ENCODE data around the gene MLKL. TPM values are rescaled to one million over a fixed set of nuclear protein-coding genes. Genes with fewer than 3 reads are reported as not detected.
A peak's percentile ranks its signal among the peaks of the same experiment; 100 is the strongest.

The MLKL gene
- total RNA-seq, 1 experiment from 2014 or later: 9.7 TPM

DNA sequence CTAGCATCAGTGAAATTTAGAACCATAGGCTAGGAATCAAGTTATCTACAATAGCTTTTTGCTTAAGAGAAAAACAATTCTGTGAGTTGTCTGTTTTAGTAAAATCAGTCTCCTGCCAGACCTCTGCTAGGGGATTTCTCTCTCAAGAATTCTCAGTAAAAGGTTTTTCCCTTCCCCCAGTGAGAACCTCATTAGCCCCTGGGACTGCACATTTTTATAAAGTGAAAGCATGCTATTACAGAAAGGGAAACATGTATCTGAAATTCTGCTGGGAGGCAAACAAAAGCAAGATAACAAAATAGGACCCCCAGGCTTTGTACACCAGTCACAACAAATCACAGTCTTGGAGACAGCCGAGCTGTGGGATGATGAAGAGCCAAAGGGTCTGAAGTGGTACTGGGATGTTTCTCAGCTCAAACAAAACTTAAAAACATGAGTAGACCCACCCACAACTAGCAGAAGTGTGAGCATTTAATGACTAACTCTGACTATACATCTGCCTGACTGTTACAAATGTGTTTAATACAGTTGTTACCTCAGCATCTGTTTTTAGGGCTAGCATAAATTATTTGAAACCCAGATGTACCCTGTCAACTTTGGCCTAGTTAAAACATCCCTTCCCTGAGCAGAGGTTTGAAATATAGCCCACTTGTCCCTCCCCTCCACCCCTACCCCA lies 73.8 kb downstream of the MLKL start:
- no peak overlapping the region for H3K4me3 ChIP-seq (ENCODE audit: low read depth, low read length)
- no peak for TF ChIP-seq CTCF (IDR thresholded peaks at IDR 0.05; ENCODE audit: insufficient read depth in 1 of 2, low read depth in 1 of 2, low read length in 1 of 2, severe bottlenecking in 1 of 2, unreplicated experiment in 1 of 2)
- no peaks in the 10 kb centered on the region for H3K4me1 ChIP-seq
- no peak overlapping the region for H3K4me3 Mint-ChIP-seq (ENCODE audit: unreplicated experiment)
- intact Hi-C loops (cut with micrococcal nuclease; ENCODE audit: unreplicated experiment): no loop called here
- H3K27me3 ChIP-seq (replicated peaks; ENCODE audit: control insufficient read depth, insufficient read depth, low read length): no peaks in the 10 kb centered on the region
- no peaks in the 10 kb centered on the region for H3K9me3 Mint-ChIP-seq (ENCODE audit: unreplicated experiment)
- no peaks in the 10 kb centered on the region for H3K9me3 ChIP-seq
- no peaks in the 10 kb centered on the region for H3K27me3 Mint-ChIP-seq (ENCODE audit: insufficient read depth, unreplicated experiment)
- no peaks in the 10 kb centered on the region for H3K4me1 Mint-ChIP-seq (ENCODE audit: low read depth, unreplicated experiment)
- no peak overlapping the region for H3K27ac Mint-ChIP-seq (ENCODE audit: unreplicated experiment)
- peaks cover 98% of the 10 kb centered on the region for H3K36me3 Mint-ChIP-seq (ENCODE audit: insufficient read depth, unreplicated experiment)
- BruUV-seq (replicated peaks): no TSS peak
- no peak for DNase-seq
- peaks cover 12% of the 10 kb centered on the region for H3K36me3 ChIP-seq (ENCODE audit: control insufficient read depth, insufficient read depth, low read length)
- POLR2A ChIA-PET: no interaction called here
- CTCF ChIA-PET: no interaction called here

DNA sequence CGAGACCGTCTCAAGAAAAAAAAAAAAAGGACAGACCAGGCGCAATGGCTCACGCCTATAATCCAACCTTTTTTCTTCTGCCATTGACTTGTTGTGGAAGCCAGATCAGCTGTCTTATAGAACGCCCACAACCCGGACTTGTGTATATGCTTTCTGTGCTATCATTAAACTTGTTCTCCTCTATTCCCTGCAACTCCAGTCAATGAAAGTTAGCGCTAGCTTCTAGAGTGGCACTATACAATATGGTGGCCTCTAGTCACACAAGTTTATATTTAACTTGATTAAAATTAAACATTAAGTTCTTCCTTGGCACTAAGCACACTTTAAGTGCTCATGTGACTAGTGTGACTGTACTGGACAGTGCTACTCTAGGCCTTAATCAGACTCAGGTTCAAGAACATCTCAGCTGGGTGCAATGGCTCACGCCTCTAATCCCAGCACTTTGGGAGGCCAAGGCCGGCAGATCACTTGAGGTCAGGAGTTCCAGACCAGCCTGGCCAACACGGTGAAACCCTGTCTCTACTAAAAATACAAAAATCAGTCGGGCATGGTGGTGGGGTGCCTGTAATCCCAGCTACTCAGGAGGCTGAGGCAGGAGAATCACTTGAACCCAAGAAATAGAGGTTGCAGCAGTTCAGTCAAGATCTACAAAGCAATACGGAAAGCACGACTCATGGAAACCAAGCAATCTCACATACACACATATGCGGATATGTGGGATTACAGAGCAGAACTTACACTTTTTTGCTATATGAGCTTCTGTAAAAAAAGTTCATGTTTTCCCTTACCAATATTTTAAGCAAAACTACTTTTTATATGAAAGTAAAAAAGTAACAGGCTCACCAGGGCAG lies 74.9 kb downstream of the MLKL start:
- Histone ChIP-seq H3K36me3 (ENCODE audit: control insufficient read depth, insufficient read depth, low read length) (peaks cover 9% of the 10 kb centered on the region), H3K27me3 (replicated peaks; ENCODE audit: control insufficient read depth, insufficient read depth, low read length) (no peaks in the 10 kb centered on the region), H3K4me1 (no peaks in the 10 kb centered on the region), H3K9me3 (no peaks in the 10 kb centered on the region), H3K4me3 (ENCODE audit: low read depth, low read length) (no peak overlapping the region)
- POLR2A ChIA-PET: no interaction called here
- BruUV-seq (replicated peaks): no TSS peak
- Mint-ChIP-seq H3K27me3 (ENCODE audit: insufficient read depth, unreplicated experiment) (no peaks in the 10 kb centered on the region), H3K27ac (ENCODE audit: unreplicated experiment) (no peak overlapping the region), H3K4me3 (ENCODE audit: unreplicated experiment) (no peak overlapping the region), H3K4me1 (ENCODE audit: low read depth, unreplicated experiment) (no peaks in the 10 kb centered on the region), H3K36me3 (ENCODE audit: insufficient read depth, unreplicated experiment) (peaks cover 100% of the 10 kb centered on the region), H3K9me3 (ENCODE audit: unreplicated experiment) (no peaks in the 10 kb centered on the region)
- CTCF ChIA-PET: interaction anchor here (0.9 kb wide), 1 partner anchor 156 kb away, joined by 3 read pairs; no protein-coding TSS in a partner anchor
- intact Hi-C loops (cut with micrococcal nuclease; ENCODE audit: unreplicated experiment): no loop called here
- no peak for DNase-seq
- no peak for TF ChIP-seq CTCF (IDR thresholded peaks at IDR 0.05; ENCODE audit: insufficient read depth in 1 of 2, low read depth in 1 of 2, low read length in 1 of 2, severe bottlenecking in 1 of 2, unreplicated experiment in 1 of 2)

DNA sequence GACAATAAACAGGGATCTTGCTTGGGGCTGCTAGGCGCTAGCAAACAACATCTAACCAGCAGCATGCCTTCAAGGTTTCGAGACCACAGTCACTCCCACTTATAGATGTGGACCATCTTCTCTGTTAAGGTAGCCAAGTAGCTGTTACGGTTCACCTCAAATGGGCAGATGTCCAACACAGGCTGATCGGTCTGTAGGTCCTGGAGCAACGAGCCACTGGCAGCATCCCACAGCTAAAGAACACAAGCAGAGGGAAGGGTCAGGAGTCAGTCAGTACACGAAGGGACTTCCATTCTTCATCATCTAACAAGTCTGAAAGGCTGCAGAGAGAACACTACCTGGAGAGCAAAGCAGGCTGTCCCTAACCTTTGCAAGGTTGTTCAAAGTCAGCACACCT lies 76.8 kb downstream of the MLKL start:
- Histone ChIP-seq H3K9me3 (no peaks in the 10 kb centered on the region), H3K36me3 (ENCODE audit: control insufficient read depth, insufficient read depth, low read length) (peaks cover 9% of the 10 kb centered on the region), H3K27me3 (replicated peaks; ENCODE audit: control insufficient read depth, insufficient read depth, low read length) (no peaks in the 10 kb centered on the region), H3K4me3 (ENCODE audit: low read depth, low read length) (no peak overlapping the region), H3K4me1 (no peaks in the 10 kb centered on the region)
- peak in 1 of 2 experiments; percentile 11 for DNase-seq
- H3K27me3 Mint-ChIP-seq (ENCODE audit: insufficient read depth, unreplicated experiment): no peaks in the 10 kb centered on the region
- no peak for TF ChIP-seq CTCF (IDR thresholded peaks at IDR 0.05; ENCODE audit: insufficient read depth in 1 of 2, low read depth in 1 of 2, low read length in 1 of 2, severe bottlenecking in 1 of 2, unreplicated experiment in 1 of 2)
- no peaks in the 10 kb centered on the region for H3K9me3 Mint-ChIP-seq (ENCODE audit: unreplicated experiment)
- no TSS peak for BruUV-seq (replicated peaks)
- no peaks in the 10 kb centered on the region for H3K4me1 Mint-ChIP-seq (ENCODE audit: low read depth, unreplicated experiment)
- ChIA-PET CTCF (no interaction called here), POLR2A (no interaction called here)
- intact Hi-C loops (cut with micrococcal nuclease; ENCODE audit: unreplicated experiment): loop anchor here (1.0 to 5.0 kb wide), 2 partner anchors 157 to 314 kb away; no protein-coding TSS in a partner anchor
- H3K27ac Mint-ChIP-seq (ENCODE audit: unreplicated experiment): no peak overlapping the region
- no peak overlapping the region for H3K4me3 Mint-ChIP-seq (ENCODE audit: unreplicated experiment)
- H3K36me3 Mint-ChIP-seq (ENCODE audit: insufficient read depth, unreplicated experiment): peaks cover 98% of the 10 kb centered on the region

Data from Caco-2 (cell line).